ENCODE results near the gene REXO1. TPM values are rescaled to one million over a fixed set of nuclear protein-coding genes. Genes with fewer than 3 reads are reported as not detected.

The REXO1 gene
- polyA plus RNA-seq, 1 experiment: 11.0 TPM

DNA sequence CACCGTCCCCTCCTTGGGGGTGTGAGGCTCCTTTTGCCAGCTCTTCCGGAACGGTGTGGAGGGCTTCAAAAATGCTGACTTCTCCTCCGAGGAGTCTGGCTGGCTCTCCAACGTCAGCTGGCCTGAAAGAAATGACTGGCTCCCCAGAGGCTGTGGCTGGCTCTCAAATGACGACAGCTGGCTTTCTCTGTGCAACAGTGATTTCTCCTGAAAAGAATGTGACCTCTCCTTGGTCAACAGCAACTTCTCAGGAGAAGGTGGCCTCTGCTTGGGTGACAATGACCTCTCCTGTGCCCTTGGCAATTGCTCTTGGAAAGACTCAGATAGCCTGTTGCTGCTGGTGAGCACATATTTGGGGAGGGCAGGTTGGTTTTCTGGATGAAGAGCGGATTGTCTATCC is 65.8 kb downstream of the REXO1 start:
- no peak for DNase-seq (ENCODE audit: low read depth)
- no peak overlapping the region for H3K4me3 ChIP-seq (ENCODE audit: low read depth, low read length)
- CTCF ChIA-PET: interaction anchor here (1.6 to 3.6 kb wide), 7 partner anchors 12 to 112 kb away, joined by 4 to 19 read pairs (median 11); no protein-coding TSS in a partner anchor
- no peaks in the 10 kb centered on the region for H3K36me3 ChIP-seq (ENCODE audit: control insufficient read depth, insufficient read depth, low read length)
- POLR2A ChIA-PET: no interaction called here
- no peak for TF ChIP-seq CTCF (IDR thresholded peaks at IDR 0.05; ENCODE audit: insufficient read depth, low read depth, low read length)
- peaks cover 17% of the 10 kb centered on the region for H3K27me3 ChIP-seq (ENCODE audit: control insufficient read depth, insufficient read depth, low read length)

DNA sequence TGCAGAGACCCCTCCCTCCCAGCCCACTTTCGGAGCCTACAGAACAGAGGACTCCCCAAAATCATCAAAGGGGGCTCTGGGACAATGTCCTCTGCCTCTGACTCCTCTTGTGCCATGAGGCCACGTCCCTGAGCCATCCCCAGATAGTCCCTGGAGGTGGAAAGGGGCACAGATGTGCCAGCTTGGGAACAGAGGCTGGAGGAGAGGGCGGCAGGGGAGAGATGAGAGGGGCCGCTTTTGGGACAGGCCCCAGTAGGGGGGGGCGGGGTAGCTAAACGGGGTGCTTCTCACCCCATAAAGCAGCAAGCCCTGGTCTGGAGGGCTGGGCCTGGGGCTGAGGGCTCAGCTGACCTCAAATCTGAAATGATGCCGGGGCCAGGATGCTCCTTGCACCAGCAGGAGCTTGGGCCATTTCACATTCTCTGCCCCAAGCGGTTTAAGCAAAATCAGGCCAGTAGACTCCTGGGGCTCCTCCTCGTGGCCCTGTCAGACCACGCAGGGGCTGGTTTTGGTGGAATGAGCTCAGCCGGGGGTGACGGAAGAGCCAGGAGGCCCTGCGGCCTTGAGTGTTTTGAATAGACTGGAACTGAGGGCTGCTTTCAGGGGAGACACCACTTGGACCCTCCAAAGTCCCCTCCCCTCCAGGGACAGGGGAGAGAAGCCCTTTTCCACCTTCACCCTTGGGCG is 67.9 kb downstream of the REXO1 start:
- CTCF ChIA-PET: interaction anchor here (0.6 to 3.6 kb wide), 9 partner anchors 9 to 234 kb away, joined by 4 to 18 read pairs (median 7); no protein-coding TSS in a partner anchor
- H3K36me3 ChIP-seq (ENCODE audit: control insufficient read depth, insufficient read depth, low read length): no peaks in the 10 kb centered on the region
- POLR2A ChIA-PET: no interaction called here
- peaks cover 28% of the 10 kb centered on the region for H3K27me3 ChIP-seq (ENCODE audit: control insufficient read depth, insufficient read depth, low read length)
- no peak overlapping the region for H3K4me3 ChIP-seq (ENCODE audit: low read depth, low read length)
- peak; percentile 42; the same call in 1 of the 2 replicates for TF ChIP-seq CTCF (IDR thresholded peaks at IDR 0.05; ENCODE audit: insufficient read depth, low read depth, low read length)
- DNase-seq (ENCODE audit: low read depth): no peak

- ChIA-PET POLR2A (no interaction called here), CTCF (interaction anchor here (2.0 kb wide), 1 partner anchor 46 kb away, joined by 4 read pairs; no protein-coding TSS in a partner anchor)
- peaks cover 32% of the 10 kb centered on the region for H3K27me3 ChIP-seq (ENCODE audit: control insufficient read depth, insufficient read depth, low read length)
- no peak for TF ChIP-seq CTCF (IDR thresholded peaks at IDR 0.05; ENCODE audit: insufficient read depth, low read depth, low read length)
- H3K4me3 ChIP-seq (ENCODE audit: low read depth, low read length): no peak overlapping the region
- DNase-seq (ENCODE audit: low read depth): no peak
- no peaks in the 10 kb centered on the region for H3K36me3 ChIP-seq (ENCODE audit: control insufficient read depth, insufficient read depth, low read length)
These were observed 68.7 kb downstream of the REXO1 start for GRCh38 chr19:1779574-1779973.

GRCh38 chr19:1777149-1777548 is 71.1 kb downstream of the REXO1 start:
- DNase-seq (ENCODE audit: low read depth): no peak
- Histone ChIP-seq H3K36me3 (ENCODE audit: control insufficient read depth, insufficient read depth, low read length) (no peaks in the 10 kb centered on the region), H3K27me3 (ENCODE audit: control insufficient read depth, insufficient read depth, low read length) (peaks cover 38% of the 10 kb centered on the region), H3K4me3 (ENCODE audit: low read depth, low read length) (no peak overlapping the region)
- no peak for TF ChIP-seq CTCF (IDR thresholded peaks at IDR 0.05; ENCODE audit: insufficient read depth, low read depth, low read length)
- CTCF ChIA-PET: interaction anchor here (0.6 to 2.6 kb wide), 4 partner anchors 12 to 321 kb away, joined by 3 to 12 read pairs (median 4); no protein-coding TSS in a partner anchor
- POLR2A ChIA-PET: no interaction called here

GRCh38 chr19:1776606-1777147 is 71.6 kb downstream of the REXO1 start:
- no peak overlapping the region for H3K4me3 ChIP-seq (ENCODE audit: low read depth, low read length)
- H3K36me3 ChIP-seq (ENCODE audit: control insufficient read depth, insufficient read depth, low read length): no peaks in the 10 kb centered on the region
- ChIA-PET POLR2A (no interaction called here), CTCF (interaction anchor here (1.6 to 2.6 kb wide), 2 partner anchors 20 to 104 kb away, joined by 4 to 12 read pairs; no protein-coding TSS in a partner anchor)
- DNase-seq (ENCODE audit: low read depth): no peak
- peaks cover 38% of the 10 kb centered on the region for H3K27me3 ChIP-seq (ENCODE audit: control insufficient read depth, insufficient read depth, low read length)
- TF ChIP-seq CTCF (IDR thresholded peaks at IDR 0.05; ENCODE audit: insufficient read depth, low read depth, low read length): no peak

All from BJ (cell line).